Heart right ventricle (tissue), 16 donors: ENCODE results near the gene SERPINB11. TPM values are rescaled to one million over a fixed set of nuclear protein-coding genes. Genes with fewer than 3 reads are reported as not detected.

Experiments used
- ATAC-seq, 8 donors: fragments of 200-7000 bp; cut with Tn5 transposase; one replicate each; pipeline ENCODE4 v1.9.1; 2020; ENCODE audit warnings: mild to moderate bottlenecking in 8 of 8, moderate library complexity in 8 of 8, moderate number of reproducible peaks in 1 of 8
- DNase-seq, 2 donors: peaks; one replicate each; pipeline ENCODE4 v3.0.0-alpha.2; 2020
- H3K27ac ChIP-seq, 10 donors: fragments of 200-600 bp; sonication (generic) in 2 of 10; one replicate each; pipeline versions ENCODE4 v1.5.0 to v1.8.0; 2020 to 2022; ENCODE audit warnings: mild to moderate bottlenecking in 3 of 10
- H3K27me3 ChIP-seq, 7 donors: fragments of 200-600 bp; one replicate each; pipeline ENCODE4 v1.8.0; 2021 to 2022; ENCODE audit warnings: mild to moderate bottlenecking in 2 of 7
- H3K36me3 ChIP-seq, 9 donors: fragments of 200-600 bp; sonication (generic) in 1 of 9; one replicate each; pipeline versions ENCODE4 v1.5.0 to v1.8.0; 2020 to 2022; ENCODE audit warnings: mild to moderate bottlenecking in 2 of 9
- H3K4me1 ChIP-seq, 9 donors: fragments of 200-600 bp; sonication (generic) in 1 of 9; one replicate each; pipeline versions ENCODE4 v1.5.0 to v1.8.0; 2020 to 2022; ENCODE audit warnings: mild to moderate bottlenecking in 4 of 9
- H3K4me3 ChIP-seq, 10 donors: fragments of 200-600 bp; sonication (generic) in 2 of 10; one replicate each; pipeline versions ENCODE4 v1.5.0 to v1.8.0; 2020 to 2022; ENCODE audit warnings: mild to moderate bottlenecking in 7 of 10, moderate library complexity in 2 of 10
- H3K9me3 ChIP-seq, 11 donors: fragments of 200-600 bp in 10 of 11; sonication (generic) in 2 of 11; one replicate each; pipeline versions ENCODE4 v1.5.0 to v1.8.0; 2013 to 2022; ENCODE audit warnings: mild to moderate bottlenecking in 2 of 11, control low read depth in 1 of 11, moderate library complexity in 1 of 11
- WGBS, 2 donors: extraction: QIAGEN DNeasy Blood & Tissue Kit; methylation state at CpG; one replicate each; pipeline ENCODE4 v1.1.7; 2013; ENCODE audit warnings: inconsistent platforms in 1 of 2; 5-methylcytosine and 5-hydroxymethylcytosine counted together
- intact Hi-C, 10 donors: fragments of 100-400 bp; cut with DNase I; formaldehyde crosslinking; loops; one replicate each; pipeline versions ENCODE4 v1.11.1 to v1.14.2; 2022
- polyA plus RNA-seq, 2 donors: library from polyadenylated mRNA; stranded (reverse); fragments of 200-250 nt; gene quantifications; one replicate each; pipeline ENCODE4 v1.2.3, GENCODE V29; 2013
- total RNA-seq, 10 donors: library from RNA; stranded (reverse); fragmentation: NEBNext Ultra II Directional in 3 of 10; extraction: Animal tissue kit (Norgen Biotek cat#: 25700) in 3 of 10; gene quantifications; one replicate each; pipeline versions ENCODE4 v1.2.1 to v1.2.4, GENCODE V29; 2021 to 2023
- TF ChIP-seq, protein P1 (sequence below), 9 donors: fragments of 200-600 bp; sonication (generic) in 2 of 9; IDR thresholded peaks; one replicate each; pipeline versions ENCODE4 v1.5.0 to v1.8.0; 2021 to 2022; ENCODE audit warnings: antibody characterized with exemption in 9 of 9, mild to moderate bottlenecking in 5 of 9, moderate library complexity in 1 of 9
- donor health status: Arrhythmogenic right ventricular cardiomyopathy.
- donor health status: ischemic (EF 13 %, LVEDD 7.1; RV severe dilation, severe dysfunction).
- donor health status: healthy with polysubstance abuse.
- donor health status: DM: no; HTN: yes; CAD: no.
- donor health status: DM: no; HTN: no; CAD: no.
- donor health status: ischemic (EF 25% LVEDD 6.9; RV normal size, moderate dysfunction).
- donor health status: ischemic (EF 25% LVEDD 5.7; RV mildly dilated, moderate dysfunction).
- donor health status: healthy.
- donor health status: DM: yes; HTN: yes; CAD: no.
- donor health status: Ischemic cardiomyopathy.
- donor health status: ischemic (EF 35%, LVEDD 5.7; RV mildly dilated, moderate dysfunction).
- donor health status: nonischemic (EF 11% LVEDD 7.7; RV severe dilation, severe dysfunction).
- donor health status: DM: yes; HTN: yes; CAD: no.
- donor health status: PGD.
- donor health status: ischemic (EF 29% LVEDD 5.4; RV normal size, mild dysfunction).
- donor health status: nonischemic (EF 23%, LVEDD 6.1; RV moderate dilation, normal function).

SERPINB11 gene
- total and polyA plus RNA-seq, 12 donors = not detected

DNA sequence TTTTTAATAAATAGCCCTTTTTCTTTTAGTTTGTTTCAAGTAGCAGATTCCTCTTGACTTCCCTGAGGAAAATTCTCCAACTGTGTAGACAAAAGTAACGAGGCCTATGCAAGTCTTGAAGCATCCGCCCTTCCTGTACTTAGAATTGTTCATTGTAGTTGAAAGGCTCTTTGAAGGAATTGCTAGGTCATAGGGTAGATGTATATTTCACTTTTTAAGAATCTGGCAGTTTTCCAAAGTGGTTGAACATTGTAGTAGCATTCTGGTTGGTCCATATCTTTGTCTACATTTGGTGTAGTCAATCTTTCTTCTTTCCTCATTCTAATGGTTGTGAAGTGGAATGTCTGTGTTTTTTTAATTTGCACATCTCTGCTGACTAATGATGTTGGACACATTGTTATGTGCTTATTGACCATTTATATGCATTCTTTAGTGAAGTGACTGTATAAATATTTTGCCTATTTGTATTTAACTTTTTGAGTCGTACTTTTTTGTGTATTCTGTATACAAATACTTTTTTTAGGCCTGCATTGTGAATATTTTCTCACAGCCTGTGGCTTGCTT, 5.6 kb upstream of the SERPINB11 start:
- no peaks in the 10 kb centered on the region for H3K36me3 ChIP-seq
- no peaks in the 10 kb centered on the region for H3K4me1 ChIP-seq
- TF ChIP-seq, protein P1, sequence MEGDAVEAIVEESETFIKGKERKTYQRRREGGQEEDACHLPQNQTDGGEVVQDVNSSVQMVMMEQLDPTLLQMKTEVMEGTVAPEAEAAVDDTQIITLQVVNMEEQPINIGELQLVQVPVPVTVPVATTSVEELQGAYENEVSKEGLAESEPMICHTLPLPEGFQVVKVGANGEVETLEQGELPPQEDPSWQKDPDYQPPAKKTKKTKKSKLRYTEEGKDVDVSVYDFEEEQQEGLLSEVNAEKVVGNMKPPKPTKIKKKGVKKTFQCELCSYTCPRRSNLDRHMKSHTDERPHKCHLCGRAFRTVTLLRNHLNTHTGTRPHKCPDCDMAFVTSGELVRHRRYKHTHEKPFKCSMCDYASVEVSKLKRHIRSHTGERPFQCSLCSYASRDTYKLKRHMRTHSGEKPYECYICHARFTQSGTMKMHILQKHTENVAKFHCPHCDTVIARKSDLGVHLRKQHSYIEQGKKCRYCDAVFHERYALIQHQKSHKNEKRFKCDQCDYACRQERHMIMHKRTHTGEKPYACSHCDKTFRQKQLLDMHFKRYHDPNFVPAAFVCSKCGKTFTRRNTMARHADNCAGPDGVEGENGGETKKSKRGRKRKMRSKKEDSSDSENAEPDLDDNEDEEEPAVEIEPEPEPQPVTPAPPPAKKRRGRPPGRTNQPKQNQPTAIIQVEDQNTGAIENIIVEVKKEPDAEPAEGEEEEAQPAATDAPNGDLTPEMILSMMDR (IDR thresholded peaks at IDR 0.05) = no peak
- H3K27ac ChIP-seq = no peak overlapping the region
- intact Hi-C loops = no loop called here
- DNase-seq = no peak
- no peak for ATAC-seq
- H3K4me3 ChIP-seq = no peak overlapping the region
- H3K9me3 ChIP-seq = peaks cover 0 to 17% (median 0%) of the 10 kb centered on the region in 11 donors
- WGBS, 2 donors = 57 to 62% methylated on average over 3 of the region's 3 CpGs
- no peaks in the 10 kb centered on the region for H3K27me3 ChIP-seq

DNA sequence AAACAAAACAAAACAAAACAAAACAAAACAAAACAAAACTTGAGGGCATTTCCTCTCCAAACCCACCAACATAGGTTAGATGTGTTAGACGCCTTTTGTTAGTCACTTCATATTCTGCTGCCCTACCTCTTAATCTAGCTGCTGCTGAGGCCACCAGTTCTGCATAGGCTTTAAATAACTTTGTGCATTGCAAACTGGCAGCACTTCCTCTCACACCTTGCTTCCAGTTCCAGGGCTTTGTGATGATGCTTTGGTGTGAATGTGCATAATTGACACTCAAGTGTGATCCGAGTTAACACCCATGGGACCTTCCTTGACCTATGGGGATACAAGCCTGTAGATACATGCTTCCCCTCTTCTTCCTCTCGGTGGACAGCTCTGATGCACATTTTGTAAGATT, 2.3 kb upstream of the SERPINB11 start:
- 49 to 55% methylated on average over 3 of the region's 3 CpGs for WGBS, 2 donors
- TF ChIP-seq, protein P1 (IDR thresholded peaks at IDR 0.05) = no peak

DNA sequence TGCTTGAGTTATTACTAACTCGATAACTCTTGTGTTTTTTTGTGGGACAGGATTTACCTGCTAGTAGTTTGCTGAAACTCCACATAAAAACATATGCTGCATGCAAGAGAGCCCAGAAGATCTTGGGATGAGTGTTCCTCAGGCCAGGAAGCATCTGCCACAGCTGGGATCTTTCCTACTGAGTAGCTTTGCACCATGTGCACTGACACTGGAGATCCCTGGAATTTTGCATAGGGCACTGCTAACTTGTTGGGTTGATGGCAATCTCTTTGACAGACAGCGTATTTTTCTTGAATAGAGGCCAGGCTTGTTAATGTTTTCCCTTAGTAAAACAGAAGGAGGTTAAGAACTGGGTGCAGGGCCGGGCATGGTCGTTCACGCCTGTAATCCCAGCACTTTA, 808 bp upstream of the SERPINB11 start:
- H3K27ac ChIP-seq = no peak overlapping the region
- peaks cover 0 to 6% (median 0%) of the 10 kb centered on the region in 11 donors for H3K9me3 ChIP-seq
- H3K27me3 ChIP-seq = no peaks in the 10 kb centered on the region
- no peaks in the 10 kb centered on the region for H3K36me3 ChIP-seq
- WGBS, 2 donors = 71 to 74% methylated on average over 5 of the region's 5 CpGs
- no peak overlapping the region for H3K4me3 ChIP-seq
- no peaks in the 10 kb centered on the region for H3K4me1 ChIP-seq
- ATAC-seq = no peak
- intact Hi-C loops = no loop called here
- TF ChIP-seq, protein P1 (IDR thresholded peaks at IDR 0.05) = no peak
- DNase-seq = no peak

More for the DNA sequence above, 2.3 kb upstream of the SERPINB11 start:
- no peaks in the 10 kb centered on the region for H3K4me1 ChIP-seq
- no peak overlapping the region for H3K27ac ChIP-seq
- DNase-seq (no peak), ATAC-seq (no peak)
- no peaks in the 10 kb centered on the region for H3K36me3 ChIP-seq
- H3K9me3 ChIP-seq = peaks cover 0 to 6% (median 0%) of the 10 kb centered on the region in 11 donors
- no peaks in the 10 kb centered on the region for H3K27me3 ChIP-seq
- no peak overlapping the region for H3K4me3 ChIP-seq
- intact Hi-C loops = no loop called here

DNA sequence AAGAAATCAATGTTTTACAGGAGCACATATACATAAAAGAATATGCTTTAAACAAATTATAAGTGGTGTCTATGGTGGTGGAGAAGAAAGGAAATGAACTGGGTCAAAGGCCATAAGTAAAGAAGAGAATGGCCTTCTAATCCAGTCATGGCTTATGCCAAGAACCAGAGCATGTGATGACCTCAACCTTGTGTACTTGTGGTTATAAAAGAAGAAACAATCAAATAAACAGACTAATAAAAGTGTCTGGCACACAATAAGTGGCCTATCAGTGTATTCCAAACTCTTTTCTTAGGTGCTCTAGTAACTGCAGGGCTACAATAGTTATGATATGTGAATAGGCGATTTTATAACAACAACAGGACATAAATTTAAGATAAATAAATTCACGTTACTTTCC, 2.6 kb downstream of the SERPINB11 start:
- Histone ChIP-seq H3K27me3 (no peaks in the 10 kb centered on the region), H3K9me3 (no peaks in the 10 kb centered on the region), H3K4me1 (no peaks in the 10 kb centered on the region), H3K4me3 (no peak overlapping the region), H3K27ac (no peak overlapping the region), H3K36me3 (no peaks in the 10 kb centered on the region)
- intact Hi-C loops = no loop called here
- no peak for DNase-seq
- TF ChIP-seq, protein P1 (IDR thresholded peaks at IDR 0.05) = no peak
- WGBS, 2 donors = 73 to 89% methylated on average over 2 of the region's 2 CpGs
- ATAC-seq = no peak
